ENCODE results near the gene TTF2.
"Not testable (repeated sequence)": the region's sequence is repeated elsewhere in the genome, so short reads cannot be mapped to it uniquely, and the experiment has no call there.

Gene TTF2

DNA sequence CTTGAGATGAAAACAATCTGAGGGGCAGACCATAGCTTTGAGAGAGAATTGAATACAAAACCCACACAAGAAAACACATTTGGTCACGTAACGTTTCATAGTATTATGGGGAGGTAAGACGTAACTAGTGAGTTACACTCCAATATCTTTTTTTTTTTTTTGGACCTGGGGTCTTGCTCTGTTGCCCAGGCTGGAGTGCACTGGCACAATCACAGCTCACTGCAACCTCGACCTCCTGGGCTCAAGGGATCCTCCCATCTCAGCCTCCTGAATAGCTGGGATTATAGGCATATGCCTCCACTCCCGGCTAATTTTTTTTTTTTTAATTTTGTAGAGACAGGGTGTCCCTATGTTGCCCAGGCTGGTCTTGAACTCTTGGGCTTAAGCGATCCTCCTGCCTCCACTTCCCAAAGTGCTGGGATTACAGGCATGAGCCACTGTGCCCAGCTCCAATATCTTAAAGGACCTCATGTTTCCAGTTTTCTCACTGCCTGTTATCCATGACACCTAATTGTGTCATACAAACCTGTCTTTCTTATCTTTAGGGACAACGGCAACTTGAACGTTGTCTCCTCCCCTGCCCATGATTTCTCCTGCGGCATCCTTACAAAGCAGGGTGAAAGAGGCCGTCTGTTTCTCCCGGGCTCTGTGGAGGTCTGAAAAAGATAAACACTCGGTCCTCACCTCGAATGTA lies 56.1 kb downstream of the TTF2 start:
- Histone ChIP-seq H3K4me1 (ENCODE audit: control insufficient read depth, insufficient read depth, low read length) (peaks cover 8% of the 10 kb centered on the region), H3K9ac (ENCODE audit: low read length) (no peak overlapping the region), H3K36me3 (ENCODE audit: control insufficient read depth, insufficient read depth, low read length) (no peaks in the 10 kb centered on the region), H3K9me3 (ENCODE audit: control insufficient read depth, low read length) (no peaks in the 10 kb centered on the region), H3K4me3 (ENCODE audit: low read length) (no peak overlapping the region), H3K27me3 (ENCODE audit: control insufficient read depth, insufficient read depth, low read length) (no peaks in the 10 kb centered on the region)

DNA sequence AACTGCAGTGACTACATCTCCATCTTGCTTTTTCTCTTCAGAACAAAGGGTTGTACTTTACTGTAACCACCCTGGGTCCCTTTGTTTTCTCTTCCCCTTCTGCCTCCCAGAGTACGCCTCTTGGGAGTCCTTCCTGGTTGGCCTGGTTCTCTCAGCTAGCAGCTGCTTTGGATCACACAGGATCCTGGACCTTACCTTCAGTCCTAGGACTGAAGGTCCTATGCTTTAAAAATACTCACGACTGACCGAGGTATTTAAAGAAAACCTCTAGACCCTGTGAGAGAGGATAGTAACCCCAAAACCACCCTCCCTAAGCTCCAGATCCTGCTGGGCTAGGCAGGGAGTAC lies 56.6 kb downstream of the TTF2 start:
- H3K4me3 ChIP-seq (ENCODE audit: low read length), result no peak overlapping the region
- no peaks in the 10 kb centered on the region for H3K36me3 ChIP-seq (ENCODE audit: control insufficient read depth, insufficient read depth, low read length)
- no peaks in the 10 kb centered on the region for H3K9me3 ChIP-seq (ENCODE audit: control insufficient read depth, low read length)
- H3K27me3 ChIP-seq (ENCODE audit: control insufficient read depth, insufficient read depth, low read length), result no peaks in the 10 kb centered on the region
- H3K4me1 ChIP-seq (ENCODE audit: control insufficient read depth, insufficient read depth, low read length), result peaks cover 8% of the 10 kb centered on the region
- no peak overlapping the region for H3K9ac ChIP-seq (ENCODE audit: low read length)

DNA sequence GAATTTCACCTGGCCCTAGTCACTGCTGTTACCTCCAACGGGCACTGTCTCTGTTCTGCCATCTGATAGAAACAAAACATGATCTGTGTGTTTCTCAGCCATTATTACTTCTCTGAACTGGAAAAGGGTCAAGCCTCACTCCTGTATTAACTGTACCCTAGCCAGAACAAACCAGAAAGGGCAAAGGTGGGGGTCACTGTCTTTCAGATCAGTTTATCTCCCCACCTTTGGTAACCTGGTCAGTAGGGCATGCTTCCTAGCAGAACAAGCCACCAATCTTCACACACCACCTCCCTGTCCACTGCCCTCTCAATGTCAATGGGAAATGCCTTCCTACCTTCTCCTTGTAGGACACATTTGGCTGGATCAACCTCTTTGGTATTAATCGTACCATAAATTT lies 57.6 kb downstream of the TTF2 start:
- Histone ChIP-seq H3K4me1 (ENCODE audit: control insufficient read depth, insufficient read depth, low read length) (peaks cover 14% of the 10 kb centered on the region), H3K9me3 (ENCODE audit: control insufficient read depth, low read length) (no peaks in the 10 kb centered on the region), H3K9ac (ENCODE audit: low read length) (no peak overlapping the region), H3K27me3 (ENCODE audit: control insufficient read depth, insufficient read depth, low read length) (no peaks in the 10 kb centered on the region), H3K36me3 (ENCODE audit: control insufficient read depth, insufficient read depth, low read length) (no peaks in the 10 kb centered on the region), H3K4me3 (ENCODE audit: low read length) (no peak overlapping the region)

DNA sequence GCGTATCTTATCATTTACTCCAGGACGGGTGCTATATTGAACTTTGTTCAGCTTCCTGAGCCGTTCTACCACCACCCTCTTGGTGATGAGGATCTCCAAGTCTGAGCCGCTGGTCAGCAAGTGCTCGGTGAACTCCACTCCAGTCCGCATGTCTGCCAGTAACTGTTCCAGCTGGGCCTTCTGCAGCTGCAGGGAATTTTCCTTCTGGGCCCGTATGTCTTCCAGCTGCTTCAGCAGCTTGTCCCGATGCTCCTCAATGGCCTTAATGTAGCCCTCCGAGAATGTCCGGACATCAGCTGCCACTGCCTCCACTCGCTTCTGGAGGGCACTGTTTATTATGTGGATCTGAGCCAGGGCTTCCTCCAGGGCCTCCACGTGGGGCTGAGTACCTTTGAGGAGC lies 58.0 kb downstream of the TTF2 start:
- H3K36me3 ChIP-seq (ENCODE audit: control insufficient read depth, insufficient read depth, low read length), result no peaks in the 10 kb centered on the region
- no peak overlapping the region for H3K4me3 ChIP-seq (ENCODE audit: low read length)
- peaks cover 14% of the 10 kb centered on the region for H3K4me1 ChIP-seq (ENCODE audit: control insufficient read depth, insufficient read depth, low read length)
- H3K9me3 ChIP-seq (ENCODE audit: control insufficient read depth, low read length), result no peaks in the 10 kb centered on the region
- no peak overlapping the region for H3K9ac ChIP-seq (ENCODE audit: low read length)
- no peaks in the 10 kb centered on the region for H3K27me3 ChIP-seq (ENCODE audit: control insufficient read depth, insufficient read depth, low read length)

- peaks cover 14% of the 10 kb centered on the region for H3K4me1 ChIP-seq (ENCODE audit: control insufficient read depth, insufficient read depth, low read length)
- H3K9me3 ChIP-seq (ENCODE audit: control insufficient read depth, low read length); H3K36me3 ChIP-seq (ENCODE audit: control insufficient read depth, insufficient read depth, low read length); H3K27me3 ChIP-seq (ENCODE audit: control insufficient read depth, insufficient read depth, low read length); H3K4me3 ChIP-seq (ENCODE audit: low read length); H3K9ac ChIP-seq (ENCODE audit: low read length): not testable (repeated sequence)
Observed at GRCh38 chr1:117119144-117119543, 59.0 kb downstream of the TTF2 start.

DNA sequence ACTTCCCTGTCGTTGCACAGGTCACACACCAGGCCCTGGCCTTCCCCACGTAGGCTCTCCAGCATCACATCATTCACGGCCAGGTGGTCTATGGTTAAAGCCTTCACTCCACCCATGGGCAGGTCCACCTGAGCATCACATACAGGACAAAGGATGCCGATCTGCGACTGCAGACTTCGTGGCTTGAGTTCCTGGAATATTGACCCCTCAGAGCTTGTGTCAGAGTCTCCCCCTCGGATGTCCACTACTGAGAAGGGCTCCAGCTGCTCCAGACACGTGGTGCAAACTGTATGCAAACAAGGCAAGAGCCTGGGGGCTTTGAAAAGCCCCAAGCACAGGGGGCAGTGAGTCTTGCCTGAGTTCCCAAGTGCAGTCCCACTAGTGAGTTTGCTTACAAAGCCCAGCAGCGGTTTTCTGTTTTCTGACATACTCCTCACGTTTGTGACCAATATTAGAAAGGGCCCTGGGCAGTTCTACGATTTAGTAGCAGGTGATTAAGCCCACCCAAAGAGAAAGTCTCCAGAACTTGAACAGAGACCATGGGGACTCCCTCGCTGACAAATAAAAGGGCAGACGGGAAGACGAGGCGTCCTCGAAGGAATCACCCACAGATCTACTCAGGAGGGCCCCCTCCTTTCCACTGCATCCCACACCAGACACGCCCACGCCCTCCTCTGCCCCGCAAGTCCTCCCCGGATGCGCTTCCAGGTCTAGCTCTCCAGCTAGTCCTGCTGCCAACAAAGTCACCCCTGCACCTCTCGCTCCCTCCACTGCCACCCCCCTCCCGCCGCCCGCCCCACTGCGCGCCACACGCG lies 60.9 kb downstream of the TTF2 start:
- Histone ChIP-seq H3K9me3 (ENCODE audit: control insufficient read depth, low read length) (no peaks in the 10 kb centered on the region), H3K4me1 (ENCODE audit: control insufficient read depth, insufficient read depth, low read length) (peaks cover 14% of the 10 kb centered on the region), H3K36me3 (ENCODE audit: control insufficient read depth, insufficient read depth, low read length) (no peaks in the 10 kb centered on the region), H3K9ac (ENCODE audit: low read length) (peak overlapping the region; percentile 92), H3K4me3 (ENCODE audit: low read length) (peak overlapping the region; percentile 57), H3K27me3 (ENCODE audit: control insufficient read depth, insufficient read depth, low read length) (no peaks in the 10 kb centered on the region)

DNA sequence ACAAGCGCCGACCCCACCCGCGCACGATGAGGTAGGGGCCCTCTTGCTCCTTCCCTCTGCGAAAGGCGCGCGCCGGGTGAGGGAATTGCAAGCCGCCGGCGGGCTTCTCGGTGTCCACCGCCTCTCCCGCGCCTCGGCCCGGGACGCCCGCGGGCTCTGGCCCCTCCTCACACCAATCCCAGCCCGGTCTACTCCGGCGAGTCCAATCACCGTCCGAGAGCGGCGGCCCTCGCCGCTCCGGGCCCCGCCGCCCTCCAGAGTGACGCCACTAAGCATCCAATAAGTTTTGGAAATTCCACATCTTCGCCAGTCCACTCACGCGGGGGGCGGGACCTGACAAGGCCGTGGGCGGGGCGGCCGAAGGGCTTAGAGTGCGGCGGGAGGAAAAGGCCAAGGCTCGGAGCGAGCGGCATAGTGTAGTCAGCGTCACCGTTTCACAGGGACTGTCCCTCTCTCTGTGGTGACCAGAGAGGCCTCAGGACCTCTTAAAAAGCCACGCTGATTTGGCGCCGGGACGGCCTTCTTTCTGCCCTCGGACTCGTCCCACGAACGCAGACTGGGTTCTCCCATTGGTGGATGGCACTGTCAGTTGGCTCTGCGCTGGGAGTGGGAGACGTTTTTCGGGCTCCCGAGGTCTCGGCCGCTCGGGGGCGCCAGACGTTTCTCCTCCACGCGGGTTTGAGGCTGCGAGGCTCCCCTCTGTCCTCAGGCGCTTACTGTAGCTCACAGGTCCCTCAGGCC lies 61.6 kb downstream of the TTF2 start, which contains the start of gene TRIM45:
Gene TRIM45 (minus strand): TSS at position 161 of the 741 bp plus-strand sequence. CDS start 548 bp downstream, outside the sequence.
- peaks cover 14% of the 10 kb centered on the region for H3K4me1 ChIP-seq (ENCODE audit: control insufficient read depth, insufficient read depth, low read length)
- H3K36me3 ChIP-seq (ENCODE audit: control insufficient read depth, insufficient read depth, low read length), result no peaks in the 10 kb centered on the region
- no peaks in the 10 kb centered on the region for H3K27me3 ChIP-seq (ENCODE audit: control insufficient read depth, insufficient read depth, low read length)
- H3K9ac ChIP-seq (ENCODE audit: low read length), result peak within 1 kb of the TSS; percentile 92
- peak within 1 kb of the TSS; percentile 57 for H3K4me3 ChIP-seq (ENCODE audit: low read length)
- no peaks in the 10 kb centered on the region for H3K9me3 ChIP-seq (ENCODE audit: control insufficient read depth, low read length)

- Histone ChIP-seq H3K4me1 (ENCODE audit: control insufficient read depth, insufficient read depth, low read length) (peaks cover 14% of the 10 kb centered on the region), H3K4me3 (ENCODE audit: low read length) (peak overlapping the region; percentile 57), H3K36me3 (ENCODE audit: control insufficient read depth, insufficient read depth, low read length) (no peaks in the 10 kb centered on the region), H3K27me3 (ENCODE audit: control insufficient read depth, insufficient read depth, low read length) (no peaks in the 10 kb centered on the region), H3K9me3 (ENCODE audit: control insufficient read depth, low read length) (no peaks in the 10 kb centered on the region), H3K9ac (ENCODE audit: low read length) (peak overlapping the region; percentile 92)
Observed at GRCh38 chr1:117122330-117123025, 62.4 kb downstream of the TTF2 start.

DNA sequence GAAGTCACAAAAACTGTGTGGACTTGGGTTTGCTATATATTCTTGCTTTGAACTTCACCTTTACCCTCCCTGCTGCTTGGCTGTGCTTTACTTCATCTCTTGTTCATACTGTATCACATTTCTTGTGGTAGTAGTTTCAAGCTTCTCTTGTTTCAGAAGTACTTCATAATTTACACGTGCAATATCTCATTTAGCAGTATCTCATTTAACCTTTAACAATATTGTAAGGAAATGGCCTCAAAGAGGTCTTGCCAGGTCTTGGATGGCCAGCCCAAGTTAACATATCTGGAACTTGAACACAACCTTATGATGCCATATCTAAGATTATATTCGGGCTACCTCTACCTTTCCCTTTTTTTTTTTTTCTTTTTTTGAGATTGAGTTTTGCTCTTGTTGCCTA lies 63.1 kb downstream of the TTF2 start:
- no peak overlapping the region for H3K4me3 ChIP-seq (ENCODE audit: low read length)
- no peaks in the 10 kb centered on the region for H3K27me3 ChIP-seq (ENCODE audit: control insufficient read depth, insufficient read depth, low read length)
- H3K9me3 ChIP-seq (ENCODE audit: control insufficient read depth, low read length), result no peaks in the 10 kb centered on the region
- H3K9ac ChIP-seq (ENCODE audit: low read length), result no peak overlapping the region
- H3K4me1 ChIP-seq (ENCODE audit: control insufficient read depth, insufficient read depth, low read length), result peaks cover 14% of the 10 kb centered on the region
- no peaks in the 10 kb centered on the region for H3K36me3 ChIP-seq (ENCODE audit: control insufficient read depth, insufficient read depth, low read length)

DNA sequence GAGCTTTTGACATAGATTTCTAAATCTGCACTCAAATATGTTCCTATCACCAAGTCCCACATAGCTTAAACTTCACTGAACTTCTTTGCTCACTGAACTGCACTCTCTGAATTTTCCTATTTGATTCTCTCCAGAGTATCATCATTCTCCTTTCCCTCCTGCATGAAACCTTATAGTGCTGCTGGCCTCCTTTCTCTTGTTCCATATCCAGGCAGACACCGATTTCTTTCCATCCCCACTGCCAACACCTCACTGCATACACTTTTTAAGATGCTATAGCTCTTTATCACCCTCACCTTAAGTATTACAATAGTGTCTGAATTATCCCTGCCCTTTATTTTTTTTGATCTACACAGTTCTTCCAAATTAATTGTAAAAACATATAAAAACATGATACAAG lies 64.5 kb downstream of the TTF2 start:
- Histone ChIP-seq H3K4me1 (ENCODE audit: control insufficient read depth, insufficient read depth, low read length) (peaks cover 14% of the 10 kb centered on the region), H3K9ac (ENCODE audit: low read length) (no peak overlapping the region), H3K9me3 (ENCODE audit: control insufficient read depth, low read length) (no peaks in the 10 kb centered on the region), H3K4me3 (ENCODE audit: low read length) (no peak overlapping the region), H3K36me3 (ENCODE audit: control insufficient read depth, insufficient read depth, low read length) (no peaks in the 10 kb centered on the region), H3K27me3 (ENCODE audit: control insufficient read depth, insufficient read depth, low read length) (no peaks in the 10 kb centered on the region)

- Histone ChIP-seq H3K4me1 (ENCODE audit: control insufficient read depth, insufficient read depth, low read length) (no peaks in the 10 kb centered on the region), H3K4me3 (ENCODE audit: low read length) (no peak overlapping the region), H3K36me3 (ENCODE audit: control insufficient read depth, insufficient read depth, low read length) (no peaks in the 10 kb centered on the region), H3K27me3 (ENCODE audit: control insufficient read depth, insufficient read depth, low read length) (no peaks in the 10 kb centered on the region), H3K9me3 (ENCODE audit: control insufficient read depth, low read length) (no peaks in the 10 kb centered on the region), H3K9ac (ENCODE audit: low read length) (no peak overlapping the region)
Observed at GRCh38 chr1:117127795-117128194, 67.7 kb downstream of the TTF2 start.

Data from mucosa of stomach (tissue), 1 donor.